Neural crest cell (in vitro differentiated cells): Measurements from ENCODE around the gene LCNL1. TPM values are rescaled to one million over a fixed set of nuclear protein-coding genes. Genes with fewer than 3 reads are reported as not detected.

ENCODE experiments used
- DNase-seq: peaks from one replicate; pipeline ENCODE4 v3.0.0; 2021; ENCODE audit warnings: low read depth, mixed read lengths, low spot score
- H3K27ac Mint-ChIP-seq: one replicate; pipeline ENCODE4 v1.8.0; 2021; ENCODE audit warnings: mild to moderate bottlenecking, mixed read lengths; ENCODE audit not compliant: unreplicated experiment
- H3K27me3 Mint-ChIP-seq: 2 replicates; pipeline ENCODE4 v1.8.0; 2021; ENCODE audit warnings: low read depth, mild to moderate bottlenecking, mixed read lengths
- H3K36me3 Mint-ChIP-seq: 2 replicates; pipeline ENCODE4 v1.8.0; 2021; ENCODE audit warnings: low read depth, mild to moderate bottlenecking, mixed read lengths
- H3K4me1 Mint-ChIP-seq: 2 replicates; pipeline ENCODE4 v1.8.0; 2021; ENCODE audit warnings: mixed read lengths
- H3K4me3 Mint-ChIP-seq: one replicate; pipeline ENCODE4 v1.8.0; 2021; ENCODE audit warnings: mild to moderate bottlenecking, mixed read lengths
- H3K9me3 Mint-ChIP-seq: 2 replicates; pipeline ENCODE4 v1.8.0; 2021; ENCODE audit warnings: mixed read lengths
- total RNA-seq: library from RNA; stranded (reverse); gene quantifications from 2 replicates; pipeline ENCODE4 v1.2.1, GENCODE V29; 2021
- TF ChIP-seq, protein P1 (sequence below): fragments of 200-600 bp; sonication (generic); conservative IDR thresholded peaks from 2 replicates; pipeline ENCODE4 v1.5.0; 2021; ENCODE audit warnings: antibody characterized with exemption, mild to moderate bottlenecking

Gene LCNL1
- total RNA-seq, 1 donor from 2014 or later = not detected

DNA sequence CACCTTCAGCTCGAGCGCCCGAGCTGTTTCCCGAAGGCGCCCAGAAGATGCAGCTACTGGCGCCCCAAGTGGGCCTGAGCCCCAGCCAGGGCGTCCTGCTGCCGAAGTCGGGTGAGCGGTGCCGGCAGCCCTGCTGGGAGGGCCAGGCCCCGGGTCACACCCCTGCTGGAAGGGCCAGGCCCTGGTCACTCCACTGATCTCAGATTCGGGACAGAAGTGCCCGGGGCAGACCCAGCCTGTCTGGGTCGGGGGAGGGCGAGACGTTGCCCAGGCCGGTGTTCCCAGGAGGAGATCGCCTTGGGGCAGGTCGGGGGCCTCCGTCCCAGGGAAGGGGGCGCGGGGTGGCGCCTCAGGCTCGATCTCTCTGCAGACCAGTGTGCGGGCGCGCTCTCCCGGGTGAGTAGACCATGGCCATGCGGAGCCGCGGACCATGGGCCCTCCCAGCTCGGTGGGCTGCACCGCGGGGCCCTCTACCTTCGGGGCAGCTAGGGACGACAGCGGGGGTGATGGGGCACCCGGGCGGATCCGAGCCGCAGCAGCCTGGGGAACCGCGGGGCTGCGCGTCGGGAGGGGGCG lies 2.3 kb downstream of the LCNL1 start:
- no peaks in the 10 kb centered on the region for H3K36me3 Mint-ChIP-seq
- no peak overlapping the region for H3K4me3 Mint-ChIP-seq
- H3K4me1 Mint-ChIP-seq = peaks cover 8% of the 10 kb centered on the region
- no peak overlapping the region for H3K27ac Mint-ChIP-seq
- no peak for DNase-seq
- no peaks in the 10 kb centered on the region for H3K27me3 Mint-ChIP-seq
- no peaks in the 10 kb centered on the region for H3K9me3 Mint-ChIP-seq
- TF ChIP-seq, protein P1, sequence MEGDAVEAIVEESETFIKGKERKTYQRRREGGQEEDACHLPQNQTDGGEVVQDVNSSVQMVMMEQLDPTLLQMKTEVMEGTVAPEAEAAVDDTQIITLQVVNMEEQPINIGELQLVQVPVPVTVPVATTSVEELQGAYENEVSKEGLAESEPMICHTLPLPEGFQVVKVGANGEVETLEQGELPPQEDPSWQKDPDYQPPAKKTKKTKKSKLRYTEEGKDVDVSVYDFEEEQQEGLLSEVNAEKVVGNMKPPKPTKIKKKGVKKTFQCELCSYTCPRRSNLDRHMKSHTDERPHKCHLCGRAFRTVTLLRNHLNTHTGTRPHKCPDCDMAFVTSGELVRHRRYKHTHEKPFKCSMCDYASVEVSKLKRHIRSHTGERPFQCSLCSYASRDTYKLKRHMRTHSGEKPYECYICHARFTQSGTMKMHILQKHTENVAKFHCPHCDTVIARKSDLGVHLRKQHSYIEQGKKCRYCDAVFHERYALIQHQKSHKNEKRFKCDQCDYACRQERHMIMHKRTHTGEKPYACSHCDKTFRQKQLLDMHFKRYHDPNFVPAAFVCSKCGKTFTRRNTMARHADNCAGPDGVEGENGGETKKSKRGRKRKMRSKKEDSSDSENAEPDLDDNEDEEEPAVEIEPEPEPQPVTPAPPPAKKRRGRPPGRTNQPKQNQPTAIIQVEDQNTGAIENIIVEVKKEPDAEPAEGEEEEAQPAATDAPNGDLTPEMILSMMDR = no peak

DNA sequence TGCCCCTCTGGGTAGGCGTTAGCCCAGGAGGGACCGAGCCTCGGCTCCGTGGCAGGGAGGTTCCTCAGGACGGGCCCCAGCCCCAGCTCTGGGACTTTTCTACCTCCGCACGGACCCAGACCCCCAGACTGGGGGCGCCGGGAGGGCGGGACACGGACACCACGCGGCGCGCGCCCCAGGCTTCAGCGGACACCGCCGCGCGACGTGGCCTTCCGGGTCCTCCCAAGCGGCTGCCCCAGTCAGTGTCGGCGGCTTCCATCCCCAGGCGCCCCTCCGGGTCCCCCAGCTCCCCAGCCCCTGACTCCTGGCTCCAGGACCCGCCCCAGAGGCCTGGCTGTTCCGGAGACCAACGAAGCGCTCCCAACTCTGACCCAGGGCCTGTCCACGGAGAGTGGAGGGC lies 3.1 kb downstream of the LCNL1 start:
- no peak overlapping the region for H3K4me3 Mint-ChIP-seq
- H3K27ac Mint-ChIP-seq = no peak overlapping the region
- H3K36me3 Mint-ChIP-seq = no peaks in the 10 kb centered on the region
- TF ChIP-seq, protein P1 = no peak
- no peaks in the 10 kb centered on the region for H3K9me3 Mint-ChIP-seq
- no peaks in the 10 kb centered on the region for H3K27me3 Mint-ChIP-seq
- no peak for DNase-seq
- peaks cover 8% of the 10 kb centered on the region for H3K4me1 Mint-ChIP-seq

- DNase-seq = no peak
- TF ChIP-seq, protein P1 = no peak
- Mint-ChIP-seq H3K27me3 (no peaks in the 10 kb centered on the region), H3K27ac (no peak overlapping the region), H3K4me3 (no peak overlapping the region), H3K4me1 (peaks cover 6% of the 10 kb centered on the region), H3K36me3 (no peaks in the 10 kb centered on the region), H3K9me3 (no peaks in the 10 kb centered on the region)
These were observed 6.1 kb downstream of the LCNL1 start for GRCh38 chr9:136988872-136989271.

- H3K4me1 Mint-ChIP-seq = peaks cover 3% of the 10 kb centered on the region
- no peaks in the 10 kb centered on the region for H3K36me3 Mint-ChIP-seq
- no peaks in the 10 kb centered on the region for H3K9me3 Mint-ChIP-seq
- DNase-seq = no peak
- H3K27me3 Mint-ChIP-seq = no peaks in the 10 kb centered on the region
- TF ChIP-seq, protein P1 = no peak
- no peak overlapping the region for H3K27ac Mint-ChIP-seq
- H3K4me3 Mint-ChIP-seq = peak overlapping the region; percentile 60
These were observed 7.6 kb downstream of the LCNL1 start for GRCh38 chr9:136990242-136990911.

- H3K9me3 Mint-ChIP-seq = no peaks in the 10 kb centered on the region
- TF ChIP-seq, protein P1 = no peak
- H3K27me3 Mint-ChIP-seq = peaks cover 3% of the 10 kb centered on the region
- peaks cover 3% of the 10 kb centered on the region for H3K4me1 Mint-ChIP-seq
- peak within 1 kb of the TSS; percentile 88 for H3K4me3 Mint-ChIP-seq
- DNase-seq = peak; percentile 92
- H3K36me3 Mint-ChIP-seq = no peaks in the 10 kb centered on the region
- peak within 1 kb of the TSS; percentile 62 for H3K27ac Mint-ChIP-seq
These were observed 9.4 kb downstream of the LCNL1 start, which contains the start of gene PAXX for GRCh38 chr9:136991993-136992818. TSS of gene PAXX (plus strand) at chr9:136992422. CDS start at chr9:136992444, 22 bp downstream.
